Activated naive CD4-positive, alpha-beta T cell treated with anti-CD3 and anti-CD28 coated beads for 36 hours (primary cell): Measurements from ENCODE around the gene NAA16. TPM values are rescaled to one million over a fixed set of nuclear protein-coding genes. Genes with fewer than 3 reads are reported as not detected.

ENCODE experiments used
- CTCF ChIA-PET: fragments of 350-600 bp; sonication (Branson Sonifier 250); formaldehyde crosslinking; loops from one replicate; lab custom pipeline; 2021; ENCODE audit warnings: antibody characterized with exemption; lab: Charles Lee
- DNase-seq: peaks from one replicate; pipeline ENCODE4 v3.0.0-alpha.2; 2020
- H3K27ac Mint-ChIP-seq: one replicate; pipeline ENCODE4 v1.8.0; 2021; ENCODE audit warnings: mild to moderate bottlenecking, mixed read lengths
- H3K27me3 Mint-ChIP-seq: one replicate; pipeline ENCODE4 v1.8.0; 2021; ENCODE audit warnings: low read depth, mixed read lengths
- H3K36me3 Mint-ChIP-seq: one replicate; pipeline ENCODE4 v1.8.0; 2021; ENCODE audit warnings: low read depth, mixed read lengths
- H3K4me1 Mint-ChIP-seq: one replicate; pipeline ENCODE4 v1.8.0; 2021; ENCODE audit warnings: low read depth, mixed read lengths
- H3K4me3 Mint-ChIP-seq: one replicate; pipeline ENCODE4 v1.8.0; 2021; ENCODE audit warnings: mild to moderate bottlenecking, moderate library complexity, mixed read lengths
- H3K9me3 Mint-ChIP-seq: one replicate; pipeline ENCODE4 v1.8.0; 2021; ENCODE audit warnings: mixed read lengths
- intact Hi-C: fragments of 100-400 bp; cut with micrococcal nuclease; formaldehyde crosslinking; loops from one replicate; pipeline ENCODE4 v1.15.1; 2023
- total RNA-seq, 2 experiments: library from RNA; stranded (reverse); gene quantifications; one replicate each; pipeline ENCODE4 v1.2.3, GENCODE V29; 2021

Gene NAA16
- total RNA-seq, 2 experiments from 2014 or later: 29.6 to 31.5 TPM

DNA sequence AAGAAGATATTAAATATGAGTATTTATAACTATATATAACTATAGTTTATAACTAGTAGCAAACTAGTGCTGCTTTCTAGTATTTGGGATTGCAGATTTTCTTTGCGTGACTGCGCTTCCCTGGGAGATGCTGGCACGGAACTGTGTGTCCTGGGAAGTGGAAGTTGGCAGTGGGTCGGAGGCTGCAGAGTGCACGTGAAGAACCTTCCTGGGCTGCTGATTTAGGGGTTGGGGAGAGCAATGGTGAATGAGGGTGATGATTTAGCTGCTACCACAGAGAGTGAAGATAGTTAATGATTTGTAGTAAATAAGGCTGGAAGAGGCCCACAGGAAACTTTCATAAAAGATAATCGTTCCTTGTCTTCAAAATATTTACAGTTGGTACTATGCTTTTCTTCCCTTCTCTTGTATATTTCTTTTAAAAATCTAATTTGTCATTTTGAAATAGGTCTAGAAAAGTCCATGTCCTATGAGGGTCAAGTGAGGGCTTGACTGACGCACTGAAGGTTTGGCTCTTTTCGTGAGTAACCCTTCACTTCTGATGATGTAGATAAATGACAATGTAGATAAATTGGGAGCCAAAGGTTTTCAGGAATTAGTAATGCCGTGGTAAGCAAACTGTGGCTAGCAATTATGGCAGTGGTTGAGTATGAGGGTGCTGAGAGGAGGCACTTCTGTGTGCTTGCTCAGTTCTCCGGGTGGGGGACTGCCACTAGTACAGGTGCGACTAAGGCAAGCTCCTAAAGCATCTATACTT is 3.0 kb upstream of the NAA16 start:
- Mint-ChIP-seq H3K27ac (no peak overlapping the region), H3K4me3 (no peak overlapping the region), H3K4me1 (peaks cover 6% of the 10 kb centered on the region), H3K36me3 (peaks cover 4% of the 10 kb centered on the region), H3K27me3 (no peaks in the 10 kb centered on the region), H3K9me3 (no peaks in the 10 kb centered on the region)
- CTCF ChIA-PET: interaction anchor here (0.6 kb wide), 1 partner anchor 1415 kb away, joined by 4 read pairs; no protein-coding TSS in a partner anchor
- intact Hi-C loops: no loop called here
- DNase-seq: no peak

DNA sequence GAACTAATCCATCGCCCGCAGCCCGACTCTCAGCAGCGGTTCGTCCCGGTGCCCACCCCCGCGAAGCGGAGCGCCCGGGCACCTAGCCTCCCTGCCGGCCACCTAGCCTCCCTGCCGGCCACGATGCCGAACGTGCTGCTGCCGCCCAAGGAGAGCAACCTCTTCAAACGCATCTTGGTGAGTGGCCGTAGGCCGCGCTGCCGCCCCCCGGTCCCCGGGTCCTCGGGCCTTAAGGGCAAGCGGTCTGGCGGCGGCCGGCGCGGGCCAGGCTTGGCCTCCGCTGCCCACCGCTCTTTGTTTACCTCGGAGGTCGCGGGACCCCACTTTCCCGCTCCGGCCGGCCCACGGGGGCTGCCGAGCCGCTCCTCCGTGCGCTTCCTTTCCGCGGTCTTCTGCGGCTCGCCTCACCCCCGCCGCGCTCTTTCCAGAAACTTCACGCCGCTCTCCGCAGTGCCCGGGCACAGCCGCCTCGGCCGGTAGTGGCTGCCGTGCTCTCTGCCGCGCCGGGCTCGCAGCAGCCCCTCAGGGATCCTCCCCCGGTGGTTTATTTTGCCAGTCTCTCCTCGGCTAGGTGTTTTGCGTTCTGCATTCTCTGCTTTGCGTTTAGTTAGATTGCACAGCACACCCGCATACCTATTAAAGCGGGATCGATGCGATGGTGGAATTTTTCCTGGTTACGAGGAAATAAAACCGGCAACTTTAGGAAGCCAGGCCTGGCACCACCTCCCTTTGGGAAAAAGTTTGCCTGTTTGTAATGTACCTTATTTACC is 524 bp downstream of the NAA16 start:
- no peaks in the 10 kb centered on the region for H3K9me3 Mint-ChIP-seq
- peak overlapping the region; percentile 95 for H3K27ac Mint-ChIP-seq
- CTCF ChIA-PET: no interaction called here
- H3K27me3 Mint-ChIP-seq: no peaks in the 10 kb centered on the region
- intact Hi-C loops: loop anchor here (1.0 to 5.0 kb wide), 12 partner anchors 25 to 649 kb away; partner anchors contain the start of genes ELF1, KBTBD6, KBTBD7 and MTRF1
- H3K4me3 Mint-ChIP-seq: peak overlapping the region; percentile 94
- DNase-seq: peak; percentile 60
- H3K4me1 Mint-ChIP-seq: peaks cover 31% of the 10 kb centered on the region
- peaks cover 4% of the 10 kb centered on the region for H3K36me3 Mint-ChIP-seq

DNA sequence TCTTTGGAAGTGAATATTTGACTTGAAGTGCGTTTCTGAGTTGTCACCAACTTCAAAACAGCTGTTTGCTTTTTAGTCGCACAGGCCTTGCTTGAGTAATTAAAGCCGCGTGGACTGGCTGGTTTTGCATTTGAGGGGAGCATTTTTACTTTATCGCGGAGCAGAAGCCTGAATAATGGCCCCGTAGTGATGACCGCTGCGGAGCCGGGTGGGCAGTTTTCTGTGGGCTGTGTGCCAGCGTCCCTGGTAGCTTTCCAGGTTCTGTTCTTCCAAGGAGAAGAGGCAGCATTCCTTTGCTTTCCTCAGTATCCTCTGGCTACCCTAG is 1.1 kb downstream of the NAA16 start:
- no peaks in the 10 kb centered on the region for H3K9me3 Mint-ChIP-seq
- peak overlapping the region; percentile 95 for H3K27ac Mint-ChIP-seq
- H3K27me3 Mint-ChIP-seq: no peaks in the 10 kb centered on the region
- CTCF ChIA-PET: no interaction called here
- H3K4me1 Mint-ChIP-seq: peaks cover 33% of the 10 kb centered on the region
- peak; percentile 24 for DNase-seq
- peak overlapping the region; percentile 94 for H3K4me3 Mint-ChIP-seq
- intact Hi-C loops: loop anchor here (2.0 to 5.0 kb wide), 4 partner anchors 179 to 605 kb away; partner anchors contain the start of genes ELF1 and KBTBD6
- peaks cover 5% of the 10 kb centered on the region for H3K36me3 Mint-ChIP-seq

DNA sequence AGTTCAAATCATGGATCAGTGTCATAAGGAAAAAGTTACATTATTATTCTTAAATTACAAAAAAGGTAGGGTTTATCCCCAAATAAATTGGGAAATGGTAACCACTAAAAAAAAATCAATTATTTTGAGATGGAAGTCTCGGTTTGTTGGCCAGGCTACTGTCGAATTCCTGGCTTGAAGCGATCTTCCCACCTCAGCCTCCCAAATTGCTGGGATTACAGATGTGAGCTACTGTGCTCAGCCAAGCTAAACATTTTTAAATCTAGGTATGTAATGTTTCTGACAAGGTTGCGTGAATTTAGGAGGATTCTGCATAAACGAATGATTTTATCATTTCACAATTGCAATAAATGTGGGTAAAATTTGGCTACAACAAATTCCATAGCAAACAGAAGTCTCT is 2.0 kb downstream of the NAA16 start:
- intact Hi-C loops: loop anchor here (2.0 to 5.0 kb wide), 4 partner anchors 180 to 604 kb away; partner anchors contain the start of genes ELF1 and KBTBD6
- Mint-ChIP-seq H3K9me3 (no peaks in the 10 kb centered on the region), H3K27me3 (no peaks in the 10 kb centered on the region), H3K4me3 (peak overlapping the region; percentile 66), H3K27ac (no peak overlapping the region), H3K36me3 (peaks cover 15% of the 10 kb centered on the region), H3K4me1 (peaks cover 40% of the 10 kb centered on the region)
- DNase-seq: no peak
- CTCF ChIA-PET: no interaction called here

DNA sequence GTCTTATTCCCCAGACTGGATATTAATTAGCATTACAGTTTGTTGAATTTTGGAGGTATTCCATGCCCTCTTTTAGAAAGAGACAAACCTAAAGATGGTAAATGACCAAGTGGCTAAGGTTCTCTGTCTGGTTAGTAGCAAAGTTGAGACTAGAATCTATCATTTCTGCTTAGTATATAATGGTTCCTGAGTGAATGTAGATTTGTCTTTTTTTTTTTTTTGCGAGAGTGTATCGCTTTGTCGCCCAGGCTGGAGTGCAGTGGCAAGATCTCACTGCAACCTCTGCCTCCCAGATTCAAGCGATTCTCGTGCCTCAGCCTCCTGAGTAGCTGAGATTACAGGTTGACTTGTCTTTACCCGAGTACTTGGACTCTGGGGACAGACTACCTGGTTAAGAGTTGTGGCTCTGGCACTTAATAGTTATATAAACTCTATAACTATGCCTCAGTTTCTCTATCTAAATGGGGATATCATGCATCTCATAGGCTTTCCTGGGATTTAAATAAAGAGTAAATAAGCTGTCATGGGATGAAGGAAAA is 2.7 kb downstream of the NAA16 start:
- no peak overlapping the region for H3K27ac Mint-ChIP-seq
- CTCF ChIA-PET: no interaction called here
- peak overlapping the region; percentile 74 for H3K4me3 Mint-ChIP-seq
- H3K4me1 Mint-ChIP-seq: peaks cover 44% of the 10 kb centered on the region
- no peaks in the 10 kb centered on the region for H3K9me3 Mint-ChIP-seq
- DNase-seq: peak; percentile 12
- H3K36me3 Mint-ChIP-seq: peaks cover 17% of the 10 kb centered on the region
- H3K27me3 Mint-ChIP-seq: no peaks in the 10 kb centered on the region
- intact Hi-C loops: loop anchor here (2.0 to 5.0 kb wide), 4 partner anchors 181 to 604 kb away; partner anchors contain the start of genes ELF1 and KBTBD6

DNA sequence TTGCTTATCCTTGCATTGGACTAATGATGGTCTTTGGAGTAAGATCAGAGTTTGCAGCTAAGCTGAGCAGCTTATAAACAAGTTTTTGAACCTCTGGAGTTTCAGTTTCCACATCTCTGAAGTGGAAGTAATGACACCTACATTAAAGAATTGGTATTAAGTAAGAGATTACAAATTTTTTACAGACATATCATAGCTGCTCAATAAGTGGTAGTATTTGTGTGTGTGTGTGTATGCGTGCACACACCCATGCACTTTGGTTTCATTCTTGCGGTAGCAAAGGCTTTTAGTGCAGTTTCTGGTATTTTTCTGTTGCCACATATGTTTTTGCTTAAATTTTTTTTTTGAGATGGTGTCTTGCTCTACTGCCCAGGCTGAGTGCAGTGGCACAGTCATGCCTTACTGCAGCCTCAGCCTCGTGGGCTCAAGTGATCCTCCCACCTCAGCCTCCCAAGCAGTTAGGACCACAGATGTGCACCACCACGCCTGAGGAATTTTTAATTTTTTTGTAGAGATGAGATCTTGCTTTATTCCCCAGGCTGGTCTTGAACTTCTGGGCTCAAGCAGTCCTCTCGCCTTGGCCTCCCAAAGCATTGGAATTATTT is 4.5 kb downstream of the NAA16 start:
- H3K9me3 Mint-ChIP-seq: no peaks in the 10 kb centered on the region
- peak overlapping the region; percentile 13 for H3K4me3 Mint-ChIP-seq
- DNase-seq: no peak
- H3K4me1 Mint-ChIP-seq: peaks cover 51% of the 10 kb centered on the region
- H3K27me3 Mint-ChIP-seq: no peaks in the 10 kb centered on the region
- CTCF ChIA-PET: interaction anchor here (0.5 to 1.4 kb wide), 3 partner anchors 13 to 228 kb away, joined by 3 to 4 read pairs (median 3); no protein-coding TSS in a partner anchor
- intact Hi-C loops: no loop called here
- H3K27ac Mint-ChIP-seq: peak overlapping the region; percentile 51
- peaks cover 28% of the 10 kb centered on the region for H3K36me3 Mint-ChIP-seq

DNA sequence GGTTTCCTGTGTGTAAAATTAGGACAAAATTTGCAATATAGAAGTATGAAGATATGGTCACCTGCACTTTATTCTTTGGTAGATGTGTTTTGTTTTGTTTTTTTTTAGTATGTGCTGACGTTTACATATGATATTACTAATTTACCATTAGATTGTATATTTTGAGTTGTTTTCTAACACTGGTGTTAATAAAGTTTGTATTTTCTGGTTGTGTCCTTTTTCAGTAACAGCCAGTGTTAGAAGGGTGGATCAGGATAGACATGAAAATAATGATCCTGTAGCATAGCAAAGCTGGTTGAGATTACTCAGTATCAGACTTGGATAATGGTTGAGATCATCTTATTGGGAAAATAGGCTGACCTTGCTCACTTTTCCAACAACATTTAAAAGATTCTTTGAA is 6.2 kb downstream of the NAA16 start:
- Mint-ChIP-seq H3K4me3 (no peak overlapping the region), H3K27me3 (no peaks in the 10 kb centered on the region), H3K4me1 (peaks cover 59% of the 10 kb centered on the region), H3K36me3 (peaks cover 33% of the 10 kb centered on the region), H3K9me3 (no peaks in the 10 kb centered on the region), H3K27ac (no peak overlapping the region)
- CTCF ChIA-PET: no interaction called here
- intact Hi-C loops: no loop called here
- DNase-seq: no peak

DNA sequence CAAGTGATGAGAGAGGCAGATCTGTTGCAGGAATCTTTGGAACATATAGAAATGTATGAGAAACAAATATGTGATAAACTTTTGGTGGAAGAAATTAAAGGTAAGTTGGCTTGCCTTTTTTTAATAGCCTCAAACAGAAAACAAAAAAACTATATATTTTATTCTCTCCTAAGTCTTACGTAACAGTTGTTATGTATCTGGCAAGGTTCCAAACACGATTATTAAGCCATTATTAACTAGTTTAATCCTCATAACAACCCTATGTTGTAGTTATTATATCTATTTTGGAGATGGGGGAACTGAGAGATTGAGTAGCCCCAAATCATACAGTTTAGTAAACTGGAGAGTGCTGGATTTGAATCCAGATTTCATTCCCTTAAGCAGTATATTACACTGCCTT is 14.7 kb downstream of the NAA16 start:
- Mint-ChIP-seq H3K36me3 (peaks cover 38% of the 10 kb centered on the region), H3K27me3 (no peaks in the 10 kb centered on the region), H3K9me3 (no peaks in the 10 kb centered on the region), H3K4me1 (peaks cover 30% of the 10 kb centered on the region), H3K27ac (no peak overlapping the region), H3K4me3 (no peak overlapping the region)
- CTCF ChIA-PET: no interaction called here
- DNase-seq: no peak
- intact Hi-C loops: no loop called here

DNA sequence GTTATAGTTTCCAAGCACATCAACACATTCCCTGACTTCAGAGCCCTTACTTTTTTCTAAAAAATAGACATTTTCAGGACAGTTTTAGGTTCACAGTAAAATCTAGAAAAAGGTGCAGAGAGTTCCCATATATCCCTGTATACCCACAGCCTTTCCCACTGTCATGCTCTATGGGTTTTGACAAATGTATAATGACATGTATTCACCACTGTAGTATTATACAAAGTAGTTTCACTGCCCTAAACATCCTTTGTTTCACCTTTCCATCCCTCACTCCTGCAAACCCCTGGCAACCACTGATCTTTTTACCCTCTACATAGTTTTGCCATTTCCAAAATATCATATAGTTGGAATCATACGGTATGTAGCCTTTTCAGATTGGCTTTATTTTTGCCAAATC is 15.6 kb downstream of the NAA16 start:
- intact Hi-C loops: no loop called here
- Mint-ChIP-seq H3K4me3 (no peak overlapping the region), H3K36me3 (peaks cover 37% of the 10 kb centered on the region), H3K27me3 (no peaks in the 10 kb centered on the region), H3K27ac (no peak overlapping the region), H3K4me1 (peaks cover 30% of the 10 kb centered on the region), H3K9me3 (no peaks in the 10 kb centered on the region)
- no peak for DNase-seq
- CTCF ChIA-PET: no interaction called here

DNA sequence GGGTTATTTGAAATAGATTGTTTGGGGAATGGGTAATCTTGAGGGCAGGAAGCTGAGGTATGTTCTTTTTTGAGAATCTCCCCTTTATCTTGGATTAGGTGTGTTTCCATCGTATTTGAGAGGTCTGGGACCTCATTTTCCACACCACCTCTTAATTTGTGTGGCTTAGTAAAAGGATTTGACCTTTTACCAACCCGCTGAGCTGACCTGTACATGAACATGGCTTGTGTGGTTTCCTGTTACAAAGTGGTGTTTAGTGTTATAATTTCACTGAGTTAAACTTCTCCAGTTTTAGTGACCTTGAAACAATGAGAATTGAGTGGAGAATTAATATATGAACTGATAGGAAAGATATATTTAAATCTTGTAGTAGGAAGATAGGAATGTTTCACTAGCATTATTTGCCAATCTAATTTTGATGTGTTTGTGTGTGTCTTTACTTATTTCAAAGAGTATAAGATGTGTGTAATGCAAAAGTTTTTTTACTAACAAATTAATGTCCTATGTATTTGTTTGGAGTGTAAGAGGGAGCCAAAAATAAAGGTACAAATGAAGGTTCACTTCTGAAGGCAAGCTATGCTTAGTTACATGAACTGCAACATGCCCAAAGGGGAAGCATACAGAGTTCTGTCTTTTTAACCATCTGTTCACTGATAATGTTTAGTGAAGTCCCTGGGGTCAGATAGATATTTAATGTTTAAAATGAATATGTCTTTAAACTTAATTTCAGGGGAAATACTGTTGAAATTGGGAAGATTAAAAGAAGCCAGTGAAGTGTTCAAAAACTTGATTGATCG is 17.1 kb downstream of the NAA16 start:
- intact Hi-C loops: no loop called here

DNA sequence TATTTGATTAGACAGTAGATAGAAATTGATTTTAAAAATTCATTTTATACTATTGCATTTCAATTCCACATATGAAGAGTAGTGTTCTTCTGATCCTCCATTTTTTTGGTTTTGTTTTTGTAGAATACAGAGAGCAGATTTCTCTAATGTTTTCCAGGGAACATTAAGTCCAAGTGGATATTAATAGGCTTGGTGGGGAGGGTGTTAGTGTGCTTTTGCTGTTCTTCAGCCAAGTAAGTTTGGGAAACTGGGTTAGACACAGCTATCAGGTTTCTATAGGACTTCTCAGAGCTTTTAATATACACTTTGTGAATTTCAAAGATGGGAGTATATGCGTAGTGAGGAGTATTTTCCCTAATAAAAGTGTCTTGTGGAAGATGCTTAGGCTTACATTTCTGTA is 21.8 kb downstream of the NAA16 start:
- DNase-seq: no peak
- Mint-ChIP-seq H3K36me3 (peaks cover 33% of the 10 kb centered on the region), H3K4me3 (no peak overlapping the region), H3K27ac (no peak overlapping the region), H3K4me1 (peaks cover 34% of the 10 kb centered on the region), H3K9me3 (no peaks in the 10 kb centered on the region), H3K27me3 (no peaks in the 10 kb centered on the region)
- CTCF ChIA-PET: interaction anchor here (0.7 to 1.2 kb wide), 3 partner anchors 16 to 127 kb away, joined by 3 read pairs; partner anchors contain the start of gene RGCC
- intact Hi-C loops: no loop called here

More for the DNA sequence above, 17.1 kb downstream of the NAA16 start:
- peaks cover 35% of the 10 kb centered on the region for H3K36me3 Mint-ChIP-seq
- no peaks in the 10 kb centered on the region for H3K27me3 Mint-ChIP-seq
- H3K9me3 Mint-ChIP-seq: no peaks in the 10 kb centered on the region
- H3K4me1 Mint-ChIP-seq: peaks cover 25% of the 10 kb centered on the region
- CTCF ChIA-PET: interaction anchor here (0.7 to 1.0 kb wide), 2 partner anchors 12 to 92 kb away, joined by 3 read pairs; no protein-coding TSS in a partner anchor
- peak overlapping the region; percentile 54 for H3K27ac Mint-ChIP-seq
- DNase-seq: no peak
- no peak overlapping the region for H3K4me3 Mint-ChIP-seq
